Brain microvascular endothelial cell (primary cell): Measurements from ENCODE around the gene BDKRB2.

Source experiments
- DNase-seq: peaks from one replicate; pipeline ENCODE4 v3.0.0-alpha.2; 2020
- H3K27ac ChIP-seq: fragments of 250-450 bp; sonication (Bioruptor Pico); 2 replicates; pipeline ENCODE4 v1.5.1; 2020; ENCODE audit warnings: mild to moderate bottlenecking, moderate library complexity
- H3K27me3 ChIP-seq: fragments of 250-450 bp; sonication (Bioruptor Pico); replicated peaks from 2 replicates; pipeline ENCODE4 v1.5.1; 2020; ENCODE audit warnings: mild to moderate bottlenecking
- H3K36me3 ChIP-seq: fragments of 250-450 bp; sonication (Bioruptor Pico); replicated peaks from 2 replicates; pipeline ENCODE4 v1.5.1; 2020; ENCODE audit warnings: mild to moderate bottlenecking
- H3K4me3 ChIP-seq: 2 replicates; pipeline ENCODE4 v1.5.1; 2011; ENCODE audit warnings: low read depth, mild to moderate bottlenecking, control low read depth, low read length, moderate library complexity
- CTCF ChIP-seq: IDR thresholded peaks from 2 replicates; pipeline ENCODE4 v1.5.1; 2011; ENCODE audit warnings: low read depth, mild to moderate bottlenecking, moderate library complexity, low read length, control low read depth, inconsistent platforms; ENCODE audit errors: missing control alignments
- in situ Hi-C: cut with HindIII; loops from 2 replicates; pipeline ENCODE4 v1.10.0; 2017; ENCODE audit warnings: low sequenced_read_pairs, low pct_ligation_motif_present

The BDKRB2 gene

DNA sequence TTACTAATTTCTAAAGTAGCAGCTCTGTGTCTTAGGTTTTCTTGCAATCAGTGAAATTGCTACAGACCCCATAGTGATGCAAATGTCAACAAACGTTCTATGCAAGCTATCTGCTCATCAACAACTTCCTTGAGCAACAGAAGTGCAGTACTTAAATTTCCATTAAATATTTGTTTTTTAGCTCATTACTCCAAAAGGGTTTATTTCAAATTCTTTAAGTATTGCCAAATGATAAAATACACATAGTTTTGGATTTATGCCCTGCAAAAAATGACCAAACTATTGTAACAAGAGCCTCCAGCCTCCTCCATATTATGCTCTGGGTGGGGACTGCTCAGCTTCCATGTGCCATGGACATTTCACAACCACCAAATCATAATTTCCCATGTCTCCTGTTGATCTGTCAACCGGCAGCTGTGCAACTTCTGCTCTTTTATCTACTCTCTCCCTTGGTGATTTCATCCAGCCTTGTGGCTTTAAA lies 55.7 kb downstream of the BDKRB2 start:
- no peaks in the 10 kb centered on the region for H3K36me3 ChIP-seq
- H3K4me3 ChIP-seq = no peak overlapping the region
- DNase-seq = no peak
- TF ChIP-seq CTCF = no peak
- in situ Hi-C loops = no loop called here
- H3K27ac ChIP-seq = no peak overlapping the region
- no peaks in the 10 kb centered on the region for H3K27me3 ChIP-seq

- no peak for TF ChIP-seq CTCF
- in situ Hi-C loops = no loop called here
- Histone ChIP-seq H3K36me3 (no peaks in the 10 kb centered on the region), H3K27me3 (no peaks in the 10 kb centered on the region), H3K4me3 (no peak overlapping the region), H3K27ac (no peak overlapping the region)
- no peak for DNase-seq
Observed at GRCh38 chr14:96261053-96261452, 56.4 kb downstream of the BDKRB2 start.

GRCh38 chr14:96261772-96262655 lies 57.4 kb downstream of the BDKRB2 start:
- no peak for TF ChIP-seq CTCF
- Histone ChIP-seq H3K27me3 (no peaks in the 10 kb centered on the region), H3K36me3 (no peaks in the 10 kb centered on the region), H3K27ac (no peak overlapping the region), H3K4me3 (no peak overlapping the region)
- in situ Hi-C loops = no loop called here
- no peak for DNase-seq

DNA sequence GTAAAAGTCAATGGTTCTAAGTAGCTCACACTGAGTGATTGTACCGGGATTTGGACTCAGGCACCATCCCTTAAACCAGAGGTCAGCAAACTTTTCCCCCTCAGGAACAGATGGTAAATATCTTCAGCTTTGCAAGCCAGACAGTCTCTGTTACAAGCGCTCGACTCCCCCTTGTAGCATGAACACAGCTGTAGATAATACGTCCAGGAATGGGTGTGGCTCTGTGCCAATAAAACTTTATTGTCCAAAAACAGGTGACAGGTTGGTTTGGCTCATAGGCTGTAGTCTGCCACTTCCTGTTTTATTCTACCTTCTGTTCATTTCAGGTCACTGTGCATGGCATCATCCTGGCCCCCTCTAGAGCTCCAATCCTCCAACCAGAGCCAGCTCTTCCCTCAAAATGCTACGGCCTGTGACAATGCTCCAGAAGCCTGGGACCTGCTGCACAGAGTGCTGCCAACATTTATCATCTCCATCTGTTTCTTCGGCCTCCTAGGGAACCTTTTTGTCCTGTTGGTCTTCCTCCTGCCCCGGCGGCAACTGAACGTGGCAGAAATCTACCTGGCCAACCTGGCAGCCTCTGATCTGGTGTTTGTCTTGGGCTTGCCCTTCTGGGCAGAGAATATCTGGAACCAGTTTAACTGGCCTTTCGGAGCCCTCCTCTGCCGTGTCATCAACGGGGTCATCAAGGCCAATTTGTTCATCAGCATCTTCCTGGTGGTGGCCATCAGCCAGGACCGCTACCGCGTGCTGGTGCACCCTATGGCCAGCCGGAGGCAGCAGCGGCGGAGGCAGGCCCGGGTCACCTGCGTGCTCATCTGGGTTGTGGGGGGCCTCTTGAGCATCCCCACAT lies 58.9 kb downstream of the BDKRB2 start:
- Histone ChIP-seq H3K27me3 (no peaks in the 10 kb centered on the region), H3K27ac (no peak overlapping the region), H3K36me3 (no peaks in the 10 kb centered on the region), H3K4me3 (no peak overlapping the region)
- in situ Hi-C loops = no loop called here
- DNase-seq = no peak
- TF ChIP-seq CTCF = no peak

DNA sequence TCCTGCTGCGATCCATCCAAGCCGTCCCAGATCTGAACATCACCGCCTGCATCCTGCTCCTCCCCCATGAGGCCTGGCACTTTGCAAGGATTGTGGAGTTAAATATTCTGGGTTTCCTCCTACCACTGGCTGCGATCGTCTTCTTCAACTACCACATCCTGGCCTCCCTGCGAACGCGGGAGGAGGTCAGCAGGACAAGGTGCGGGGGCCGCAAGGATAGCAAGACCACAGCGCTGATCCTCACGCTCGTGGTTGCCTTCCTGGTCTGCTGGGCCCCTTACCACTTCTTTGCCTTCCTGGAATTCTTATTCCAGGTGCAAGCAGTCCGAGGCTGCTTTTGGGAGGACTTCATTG lies 59.5 kb downstream of the BDKRB2 start:
- no peaks in the 10 kb centered on the region for H3K27me3 ChIP-seq
- no peak for DNase-seq
- H3K4me3 ChIP-seq = no peak overlapping the region
- no peak overlapping the region for H3K27ac ChIP-seq
- H3K36me3 ChIP-seq = no peaks in the 10 kb centered on the region
- TF ChIP-seq CTCF = no peak
- in situ Hi-C loops = no loop called here
